Retinal pigment epithelial cell (primary cell): ENCODE data around the gene RNF114.
A peak's percentile ranks its signal among the peaks of the same experiment; 100 is the strongest.

Experiments
- DNase-seq: peaks from one replicate; pipeline ENCODE4 v3.0.0-alpha.2; 2010; ENCODE audit warnings: low read depth
- H3K4me3 ChIP-seq: 2 replicates; pipeline ENCODE4 v1.5.1; 2011; ENCODE audit warnings: mild to moderate bottlenecking, low read length, control low read depth, moderate library complexity
- CTCF ChIP-seq: conservative IDR thresholded peaks from 2 replicates; pipeline ENCODE4 v1.5.1; 2011; ENCODE audit warnings: low read depth, low read length, control low read depth, inconsistent platforms

Gene RNF114

GRCh38 chr20:49906101-49906604 lies 30.0 kb upstream of the RNF114 start:
- no peak for TF ChIP-seq CTCF
- no peak overlapping the region for H3K4me3 ChIP-seq
- DNase-seq: no peak

GRCh38 chr20:49906615-49907154 lies 29.5 kb upstream of the RNF114 start:
- DNase-seq: no peak
- no peak for TF ChIP-seq CTCF
- no peak overlapping the region for H3K4me3 ChIP-seq

GRCh38 chr20:49907405-49908257 lies 28.6 kb upstream of the RNF114 start:
- no peak overlapping the region for H3K4me3 ChIP-seq
- TF ChIP-seq CTCF: no peak
- DNase-seq: no peak

GRCh38 chr20:49908258-49908565 lies 28.0 kb upstream of the RNF114 start:
- DNase-seq: no peak
- no peak for TF ChIP-seq CTCF

GRCh38 chr20:49909499-49910339 lies 26.5 kb upstream of the RNF114 start:
- H3K4me3 ChIP-seq: no peak overlapping the region
- TF ChIP-seq CTCF: peak; percentile 51
- no peak for DNase-seq

More at GRCh38 chr20:49908258-49908565, 28.0 kb upstream of the RNF114 start:
- no peak overlapping the region for H3K4me3 ChIP-seq

- H3K4me3 ChIP-seq: no peak overlapping the region
- no peak for DNase-seq
- TF ChIP-seq CTCF: no peak
Observed at GRCh38 chr20:49910340-49910706, 25.9 kb upstream of the RNF114 start.
